ENCODE measurements around the gene PHAX. TPM values are rescaled to one million over a fixed set of nuclear protein-coding genes. Genes with fewer than 3 reads are reported as not detected.

The PHAX gene
- polyA plus RNA-seq, 1 donor (not counting 4 experiments of a cell fraction or from before 2014, with no cell fraction given): 63.0 TPM

- dilution Hi-C loops (cut with MboI; ENCODE audit: extremely low pct_ligation_motif_present, low sequenced_read_pairs): no loop called here
- TF ChIP-seq CTCF (optimal IDR thresholded peaks at IDR 0.05 in 1 of 3, IDR thresholded peaks at IDR 0.05 in 1 of 3, conservative IDR thresholded peaks at IDR 0.05 in 1 of 3; ENCODE audit: extremely low read depth in 1 of 3, insufficient read depth in 2 of 3, low read length in 3 of 3): no peak
- TF ChIP-seq EZH2 (IDR thresholded peaks at IDR 0.05; ENCODE audit: low read length): no peak
Observed at GRCh38 chr5:126633552-126633951, 32.8 kb downstream of the PHAX start.

GRCh38 chr5:126635585-126635984 lies 34.8 kb downstream of the PHAX start:
- Histone ChIP-seq H3K36me3 (ENCODE audit: control insufficient read depth in 2 of 2, extremely low read depth in 1 of 2, insufficient read depth in 2 of 2, low read length in 2 of 2) (no peaks in the 10 kb centered on the region), H3K79me2 (ENCODE audit: control insufficient read depth, insufficient read depth, low read length) (no peaks in the 10 kb centered on the region), H4K20me1 (ENCODE audit: control insufficient read depth, extremely low read depth, insufficient read depth, low read length) (no peaks in the 10 kb centered on the region), H3K27me3 (ENCODE audit: control insufficient read depth, extremely low read depth, insufficient read depth, low read length) (no peaks in the 10 kb centered on the region), H2AFZ (ENCODE audit: control insufficient read depth, low read length) (no peak overlapping the region), H3K4me3 (ENCODE audit: control insufficient read depth in 2 of 3, extremely low read depth in 1 of 3, insufficient read depth in 2 of 3, low read depth in 1 of 3, low read length in 3 of 3) (no peak overlapping the region), H3K27ac (ENCODE audit: control insufficient read depth, insufficient read depth, low read length) (no peak overlapping the region), H3K4me1 (ENCODE audit: control insufficient read depth, extremely low read depth, insufficient read depth, low read length) (no peaks in the 10 kb centered on the region), H3K9me3 (ENCODE audit: control insufficient read depth, low read depth, low read length) (no peaks in the 10 kb centered on the region), H3K9ac (ENCODE audit: control insufficient read depth, extremely low read depth, insufficient read depth, low read length) (no peak overlapping the region), H3K4me2 (ENCODE audit: control insufficient read depth, extremely low read depth, insufficient read depth, low read depth, low read length) (no peak overlapping the region), H3K9me1 (ENCODE audit: control insufficient read depth, extremely low read depth, insufficient read depth, low read length) (no peaks in the 10 kb centered on the region)
- DNase-seq (ENCODE audit: low read depth, low spot score) (no peak), FAIRE-seq (no peak)
- dilution Hi-C loops (cut with MboI; ENCODE audit: extremely low pct_ligation_motif_present, low sequenced_read_pairs): no loop called here
- TF ChIP-seq CTCF (optimal IDR thresholded peaks at IDR 0.05 in 1 of 3, IDR thresholded peaks at IDR 0.05 in 1 of 3, conservative IDR thresholded peaks at IDR 0.05 in 1 of 3; ENCODE audit: extremely low read depth in 1 of 3, insufficient read depth in 2 of 3, low read length in 3 of 3) (no peak), EZH2 (IDR thresholded peaks at IDR 0.05; ENCODE audit: low read length) (no peak)

More at GRCh38 chr5:126633552-126633951, 32.8 kb downstream of the PHAX start:
- Histone ChIP-seq H3K27ac (ENCODE audit: control insufficient read depth, insufficient read depth, low read length) (no peak overlapping the region), H3K4me2 (ENCODE audit: control insufficient read depth, extremely low read depth, insufficient read depth, low read depth, low read length) (no peak overlapping the region), H3K9ac (ENCODE audit: control insufficient read depth, extremely low read depth, insufficient read depth, low read length) (no peak overlapping the region), H3K79me2 (ENCODE audit: control insufficient read depth, insufficient read depth, low read length) (no peaks in the 10 kb centered on the region), H2AFZ (ENCODE audit: control insufficient read depth, low read length) (no peak overlapping the region), H3K4me1 (ENCODE audit: control insufficient read depth, extremely low read depth, insufficient read depth, low read length) (no peaks in the 10 kb centered on the region), H3K27me3 (ENCODE audit: control insufficient read depth, extremely low read depth, insufficient read depth, low read length) (no peaks in the 10 kb centered on the region), H3K9me1 (ENCODE audit: control insufficient read depth, extremely low read depth, insufficient read depth, low read length) (no peaks in the 10 kb centered on the region), H4K20me1 (ENCODE audit: control insufficient read depth, extremely low read depth, insufficient read depth, low read length) (no peaks in the 10 kb centered on the region), H3K36me3 (ENCODE audit: control insufficient read depth in 2 of 2, extremely low read depth in 1 of 2, insufficient read depth in 2 of 2, low read length in 2 of 2) (no peaks in the 10 kb centered on the region), H3K4me3 (ENCODE audit: control insufficient read depth in 2 of 3, extremely low read depth in 1 of 3, insufficient read depth in 2 of 3, low read depth in 1 of 3, low read length in 3 of 3) (no peak overlapping the region), H3K9me3 (ENCODE audit: control insufficient read depth, low read depth, low read length) (no peaks in the 10 kb centered on the region)
- no peak for DNase-seq (ENCODE audit: low read depth, low spot score)
- no peak for FAIRE-seq
